Suprapubic skin (tissue), 3 donors: Measurements from ENCODE around the gene FERD3L.

ENCODE experiments used
- EP300 ChIP-seq: sonication (generic); formaldehyde crosslinking; IDR thresholded peaks from one replicate; pipeline ENCODE4 v1.6.1; 2017; ENCODE audit warnings: antibody characterized with exemption
- TF ChIP-seq, protein P1 (sequence below), 2 donors: fragments of 200-600 bp in 1 of 2; fragments of 450-650 bp in 1 of 2; sonication (generic) in 1 of 2; IDR thresholded peaks; one replicate each; pipeline ENCODE4 v1.5.1; 2016 to 2019; ENCODE audit warnings: antibody characterized with exemption in 2 of 2, mild to moderate bottlenecking in 1 of 2, moderate library complexity in 1 of 2

DNA sequence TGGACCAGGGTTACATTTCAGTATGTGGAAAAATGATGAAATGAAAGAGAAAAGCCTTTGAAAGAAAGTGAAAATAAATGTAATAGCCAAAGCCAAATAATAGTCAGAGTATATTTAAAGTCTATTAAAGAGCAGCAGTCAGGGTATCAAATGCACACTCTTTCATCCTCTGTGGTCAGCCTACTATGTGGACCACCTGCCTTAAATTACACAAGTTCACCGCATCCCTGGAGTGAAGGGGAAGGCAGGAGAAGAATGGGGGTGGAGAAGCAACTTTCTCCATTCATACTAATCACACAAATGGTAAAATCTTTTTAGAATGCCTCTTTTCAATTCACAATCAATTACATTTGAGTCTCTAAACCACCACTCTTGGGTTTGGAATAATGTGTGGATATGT, 43.7 kb downstream of the FERD3L start:
- TF ChIP-seq, protein P1, sequence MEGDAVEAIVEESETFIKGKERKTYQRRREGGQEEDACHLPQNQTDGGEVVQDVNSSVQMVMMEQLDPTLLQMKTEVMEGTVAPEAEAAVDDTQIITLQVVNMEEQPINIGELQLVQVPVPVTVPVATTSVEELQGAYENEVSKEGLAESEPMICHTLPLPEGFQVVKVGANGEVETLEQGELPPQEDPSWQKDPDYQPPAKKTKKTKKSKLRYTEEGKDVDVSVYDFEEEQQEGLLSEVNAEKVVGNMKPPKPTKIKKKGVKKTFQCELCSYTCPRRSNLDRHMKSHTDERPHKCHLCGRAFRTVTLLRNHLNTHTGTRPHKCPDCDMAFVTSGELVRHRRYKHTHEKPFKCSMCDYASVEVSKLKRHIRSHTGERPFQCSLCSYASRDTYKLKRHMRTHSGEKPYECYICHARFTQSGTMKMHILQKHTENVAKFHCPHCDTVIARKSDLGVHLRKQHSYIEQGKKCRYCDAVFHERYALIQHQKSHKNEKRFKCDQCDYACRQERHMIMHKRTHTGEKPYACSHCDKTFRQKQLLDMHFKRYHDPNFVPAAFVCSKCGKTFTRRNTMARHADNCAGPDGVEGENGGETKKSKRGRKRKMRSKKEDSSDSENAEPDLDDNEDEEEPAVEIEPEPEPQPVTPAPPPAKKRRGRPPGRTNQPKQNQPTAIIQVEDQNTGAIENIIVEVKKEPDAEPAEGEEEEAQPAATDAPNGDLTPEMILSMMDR (IDR thresholded peaks at IDR 0.05): no peak
- TF ChIP-seq EP300: no peak
